GM18870 (cell line): ENCODE data around the gene DMGDH.
"Not testable (repeated sequence)": the region's sequence is repeated elsewhere in the genome, so short reads cannot be mapped to it uniquely, and the experiment has no call there.

Experiments
- ATAC-seq: cut with Tn5 transposase; IDR thresholded peaks from one replicate; pipeline ENCODE4 v1.9.1; 2021; ENCODE audit warnings: moderate library complexity; ENCODE audit not compliant: unreplicated experiment

Gene DMGDH

GRCh38 chr5:79014631-79015030 is 54.8 kb downstream of the DMGDH start:
- ATAC-seq: no peak

- no peak for ATAC-seq
These were observed 57.6 kb downstream of the DMGDH start for GRCh38 chr5:79011869-79012268.

- no peak for ATAC-seq
These were observed 58.1 kb downstream of the DMGDH start for GRCh38 chr5:79011219-79011836.

GRCh38 chr5:79008362-79008761 is 61.1 kb downstream of the DMGDH start:
- no peak for ATAC-seq

- no peak for ATAC-seq
These were observed 61.6 kb downstream of the DMGDH start for GRCh38 chr5:79007872-79008271.

- no peak for ATAC-seq
These were observed 63.4 kb downstream of the DMGDH start for GRCh38 chr5:79005936-79006631.

- ATAC-seq: no peak
These were observed 64.3 kb downstream of the DMGDH start for GRCh38 chr5:79005151-79005550.

GRCh38 chr5:79002374-79002773 is 67.1 kb downstream of the DMGDH start:
- ATAC-seq: no peak

- ATAC-seq: no peak
These were observed 68.0 kb downstream of the DMGDH start for GRCh38 chr5:79001471-79001870.

GRCh38 chr5:78997090-78997489 is 72.4 kb downstream of the DMGDH start:
- ATAC-seq: no peak

GRCh38 chr5:78995521-78996007 is 73.9 kb downstream of the DMGDH start:
- no peak for ATAC-seq

GRCh38 chr5:78993165-78993564 is 76.3 kb downstream of the DMGDH start:
- ATAC-seq: no peak

- ATAC-seq: no peak
These were observed 77.3 kb downstream of the DMGDH start for GRCh38 chr5:78992146-78992545.

GRCh38 chr5:78989080-78989479 is 80.4 kb downstream of the DMGDH start:
- no peak for ATAC-seq

- peak; percentile 46 for ATAC-seq
These were observed 83.7 kb downstream of the DMGDH start for GRCh38 chr5:78985725-78986223.

- peak; percentile 24 for ATAC-seq
These were observed 84.3 kb downstream of the DMGDH start, which contains the start of gene ARSB for GRCh38 chr5:78985116-78985724. ARSB (minus strand) TSS chr5:78985310; CDS start chr5:78985248, 62 bp downstream.

- ATAC-seq: peak; percentile 40
These were observed 84.9 kb downstream of the DMGDH start for GRCh38 chr5:78984439-78985115.

GRCh38 chr5:78983601-78984438 is 85.7 kb downstream of the DMGDH start:
- ATAC-seq: peak; percentile 8

GRCh38 chr5:78983194-78983593 is 86.3 kb downstream of the DMGDH start:
- ATAC-seq: not testable (repeated sequence)

GRCh38 chr5:78979909-78980308 is 89.6 kb downstream of the DMGDH start:
- no peak for ATAC-seq
